Measurements from ENCODE around the gene GPC3. TPM values are rescaled to one million over a fixed set of nuclear protein-coding genes. Genes with fewer than 3 reads are reported as not detected.
A peak's percentile ranks its signal among the peaks of the same experiment; 100 is the strongest.

Gene GPC3
- total and polyA plus RNA-seq, 2 experiments from 2014 or later: 36.8 to 60.1 TPM

DNA sequence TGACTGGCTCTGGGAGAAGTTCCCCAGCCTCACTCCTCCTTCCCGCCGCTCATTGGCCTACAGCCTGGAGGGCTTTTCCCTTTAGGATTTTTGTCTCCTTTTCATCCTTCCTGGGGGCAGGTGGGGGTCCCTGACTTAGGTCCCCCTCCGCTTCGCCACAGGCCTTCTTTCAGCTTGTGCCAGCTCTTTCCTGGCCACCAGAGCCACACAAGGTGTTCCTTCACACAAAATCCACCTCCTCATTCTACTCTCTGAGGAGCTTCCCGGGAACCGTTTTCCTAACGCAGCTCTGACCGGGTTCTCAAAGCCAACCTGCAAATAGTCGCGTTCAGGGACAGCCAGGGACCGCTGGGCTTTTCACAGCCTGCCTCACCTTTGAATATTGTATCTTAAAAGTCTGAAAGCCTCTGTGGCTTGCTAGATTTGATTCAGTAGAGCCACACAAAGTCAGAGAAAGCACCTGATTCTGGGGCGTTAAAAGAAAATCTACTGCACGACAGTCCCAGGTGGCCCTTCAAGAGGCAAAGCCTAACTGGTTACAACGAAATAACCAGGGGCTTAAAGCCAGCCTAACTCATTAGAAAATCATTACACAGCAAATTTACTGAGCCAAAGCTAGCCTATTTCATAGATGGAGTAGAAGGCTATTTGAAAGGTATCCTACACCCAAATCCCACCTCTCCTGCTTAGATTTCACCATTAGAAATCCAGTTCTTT, 731 bp upstream of the GPC3 start:
- Mint-ChIP-seq H3K27ac (no peak overlapping the region), H3K4me3 (peak overlapping the region; percentile 80), H3K9me3 (no peaks in the 10 kb centered on the region), H3K4me1 (peaks cover 45% of the 10 kb centered on the region), H3K27me3 (ENCODE audit: insufficient read depth, low read depth, poor library complexity) (peaks cover 14% of the 10 kb centered on the region), H3K36me3 (ENCODE audit: low read depth) (no peaks in the 10 kb centered on the region; the same call in 2 of the 3 replicates)
- TF ChIP-seq ZNF114 (CRISPR knock-in tag; IDR thresholded peaks at IDR 0.05) (no peak), CTCF (conservative IDR thresholded peaks at IDR 0.05; ENCODE audit: low read depth in 2 of 2) (no peak), JUNB (IDR thresholded peaks at IDR 0.05; ENCODE audit: unreplicated experiment) (no peak), ETS1 (IDR thresholded peaks at IDR 0.05) (no peak), REST (IDR thresholded peaks at IDR 0.05; ENCODE audit: unreplicated experiment) (no peak), EZH2phosphoT487 (IDR thresholded peaks at IDR 0.05; ENCODE audit: unreplicated experiment) (no peak), POLR2AphosphoS5 (IDR thresholded peaks at IDR 0.05; ENCODE audit: low read depth) (no peak), CREB1 (CRISPR knock-in tag; IDR thresholded peaks at IDR 0.05; ENCODE audit: low read depth) (no peak), EZH2 (IDR thresholded peaks at IDR 0.05; ENCODE audit: low read depth, unreplicated experiment) (no peak), NANOG (IDR thresholded peaks at IDR 0.05; ENCODE audit: borderline replicate concordance) (no peak), ZNF331 (CRISPR knock-in tag; IDR thresholded peaks at IDR 0.05; ENCODE audit: low read depth) (no peak)
- TF ChIP-seq, protein P1, sequence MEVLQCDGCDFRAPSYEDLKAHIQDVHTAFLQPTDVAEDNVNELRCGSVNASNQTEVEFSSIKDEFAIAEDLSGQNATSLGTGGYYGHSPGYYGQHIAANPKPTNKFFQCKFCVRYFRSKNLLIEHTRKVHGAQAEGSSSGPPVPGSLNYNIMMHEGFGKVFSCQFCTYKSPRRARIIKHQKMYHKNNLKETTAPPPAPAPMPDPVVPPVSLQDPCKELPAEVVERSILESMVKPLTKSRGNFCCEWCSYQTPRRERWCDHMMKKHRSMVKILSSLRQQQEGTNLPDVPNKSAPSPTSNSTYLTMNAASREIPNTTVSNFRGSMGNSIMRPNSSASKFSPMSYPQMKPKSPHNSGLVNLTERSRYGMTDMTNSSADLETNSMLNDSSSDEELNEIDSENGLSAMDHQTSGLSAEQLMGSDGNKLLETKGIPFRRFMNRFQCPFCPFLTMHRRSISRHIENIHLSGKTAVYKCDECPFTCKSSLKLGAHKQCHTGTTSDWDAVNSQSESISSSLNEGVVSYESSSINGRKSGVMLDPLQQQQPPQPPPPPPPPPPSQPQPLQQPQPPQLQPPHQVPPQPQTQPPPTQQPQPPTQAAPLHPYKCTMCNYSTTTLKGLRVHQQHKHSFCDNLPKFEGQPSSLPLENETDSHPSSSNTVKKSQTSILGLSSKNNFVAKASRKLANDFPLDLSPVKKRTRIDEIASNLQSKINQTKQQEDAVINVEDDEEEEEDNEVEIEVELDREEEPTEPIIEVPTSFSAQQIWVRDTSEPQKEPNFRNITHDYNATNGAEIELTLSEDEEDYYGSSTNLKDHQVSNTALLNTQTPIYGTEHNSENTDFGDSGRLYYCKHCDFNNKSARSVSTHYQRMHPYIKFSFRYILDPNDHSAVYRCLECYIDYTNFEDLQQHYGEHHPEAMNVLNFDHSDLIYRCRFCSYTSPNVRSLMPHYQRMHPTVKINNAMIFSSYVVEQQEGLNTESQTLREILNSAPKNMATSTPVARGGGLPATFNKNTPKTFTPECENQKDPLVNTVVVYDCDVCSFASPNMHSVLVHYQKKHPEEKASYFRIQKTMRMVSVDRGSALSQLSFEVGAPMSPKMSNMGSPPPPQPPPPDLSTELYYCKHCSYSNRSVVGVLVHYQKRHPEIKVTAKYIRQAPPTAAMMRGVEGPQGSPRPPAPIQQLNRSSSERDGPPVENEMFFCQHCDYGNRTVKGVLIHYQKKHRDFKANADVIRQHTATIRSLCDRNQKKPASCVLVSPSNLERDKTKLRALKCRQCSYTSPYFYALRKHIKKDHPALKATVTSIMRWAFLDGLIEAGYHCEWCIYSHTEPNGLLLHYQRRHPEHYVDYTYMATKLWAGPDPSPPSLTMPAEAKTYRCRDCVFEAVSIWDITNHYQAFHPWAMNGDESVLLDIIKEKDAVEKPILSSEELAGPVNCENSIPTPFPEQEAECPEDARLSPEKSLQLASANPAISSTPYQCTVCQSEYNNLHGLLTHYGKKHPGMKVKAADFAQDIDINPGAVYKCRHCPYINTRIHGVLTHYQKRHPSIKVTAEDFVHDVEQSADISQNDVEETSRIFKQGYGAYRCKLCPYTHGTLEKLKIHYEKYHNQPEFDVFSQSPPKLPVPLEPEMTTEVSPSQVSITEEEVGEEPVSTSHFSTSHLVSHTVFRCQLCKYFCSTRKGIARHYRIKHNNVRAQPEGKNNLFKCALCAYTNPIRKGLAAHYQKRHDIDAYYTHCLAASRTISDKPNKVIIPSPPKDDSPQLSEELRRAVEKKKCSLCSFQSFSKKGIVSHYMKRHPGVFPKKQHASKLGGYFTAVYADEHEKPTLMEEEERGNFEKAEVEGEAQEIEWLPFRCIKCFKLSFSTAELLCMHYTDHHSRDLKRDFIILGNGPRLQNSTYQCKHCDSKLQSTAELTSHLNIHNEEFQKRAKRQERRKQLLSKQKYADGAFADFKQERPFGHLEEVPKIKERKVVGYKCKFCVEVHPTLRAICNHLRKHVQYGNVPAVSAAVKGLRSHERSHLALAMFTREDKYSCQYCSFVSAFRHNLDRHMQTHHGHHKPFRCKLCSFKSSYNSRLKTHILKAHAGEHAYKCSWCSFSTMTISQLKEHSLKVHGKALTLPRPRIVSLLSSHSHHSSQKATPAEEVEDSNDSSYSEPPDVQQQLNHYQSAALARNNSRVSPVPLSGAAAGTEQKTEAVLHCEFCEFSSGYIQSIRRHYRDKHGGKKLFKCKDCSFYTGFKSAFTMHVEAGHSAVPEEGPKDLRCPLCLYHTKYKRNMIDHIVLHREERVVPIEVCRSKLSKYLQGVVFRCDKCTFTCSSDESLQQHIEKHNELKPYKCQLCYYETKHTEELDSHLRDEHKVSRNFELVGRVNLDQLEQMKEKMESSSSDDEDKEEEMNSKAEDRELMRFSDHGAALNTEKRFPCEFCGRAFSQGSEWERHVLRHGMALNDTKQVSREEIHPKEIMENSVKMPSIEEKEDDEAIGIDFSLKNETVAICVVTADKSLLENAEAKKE (CRISPR knock-in tag; IDR thresholded peaks at IDR 0.05): no peak
- Histone ChIP-seq H3K27me3 (ENCODE audit: insufficient read depth) (peaks cover 12% of the 10 kb centered on the region), H3K36me3 (ENCODE audit: insufficient read depth) (no peaks in the 10 kb centered on the region), H3K4me3 (peak overlapping the region; percentile 42), H4K20me1 (replicated peaks; ENCODE audit: insufficient read depth) (no peaks in the 10 kb centered on the region), H3K79me2 (replicated peaks; ENCODE audit: insufficient read depth) (no peaks in the 10 kb centered on the region), H3K4me1 (ENCODE audit: insufficient read depth) (peaks cover 34% of the 10 kb centered on the region), H3K27ac (ENCODE audit: low read depth) (no peak overlapping the region), H3K9me2 (ENCODE audit: insufficient read depth) (no peaks in the 10 kb centered on the region), H2AFZ (peak overlapping the region; percentile 94), H3F3A (replicated peaks; ENCODE audit: low read depth) (no peaks in the 10 kb centered on the region), H3K4me2 (peak overlapping the region; percentile 73)
- peak; percentile 18 for ATAC-seq
- no peak for DNase-seq (ENCODE audit: low spot score)

Measured in GM23338 (cell line).